CD14-positive monocyte (primary cell): ENCODE data around the gene NSUN7. TPM values are rescaled to one million over a fixed set of nuclear protein-coding genes. Genes with fewer than 3 reads are reported as not detected.

Experiments
- DNase-seq, 3 donors: peaks; one replicate each; pipeline ENCODE4 v3.0.0-alpha.2; 2011 to 2022
- H2AFZ ChIP-seq: 2 replicates; pipeline ENCODE4 v1.6.0; 2012; ENCODE audit warnings: mild to moderate bottlenecking, low read depth, low read length, inconsistent platforms; ENCODE audit not compliant: insufficient read depth, poor library complexity, severe bottlenecking
- H3K27ac ChIP-seq, 2 donors: 1 replicate in 1 of 2; 2 replicates in 1 of 2; pipeline ENCODE4 v1.5.1; 2012 to 2013; ENCODE audit warnings: low read length in 2 of 2, control low read depth in 1 of 2, inconsistent platforms in 1 of 2, low read depth in 1 of 2, mild to moderate bottlenecking in 1 of 2
- H3K27me3 ChIP-seq, 2 donors: one replicate each; pipeline versions ENCODE4 v1.6.0 to v1.6.1; 2011 to 2013; ENCODE audit warnings: low read length in 2 of 2; ENCODE audit not compliant: control insufficient read depth in 2 of 2, insufficient read depth in 2 of 2
- H3K36me3 ChIP-seq, 2 donors: replicated peaks in 1 of 2; 1 replicate in 1 of 2; 2 replicates in 1 of 2; pipeline versions ENCODE4 v1.5.1 to v1.6.1; 2012 to 2013; ENCODE audit warnings: low read length in 2 of 2, control low read depth in 1 of 2, inconsistent platforms in 1 of 2, mild to moderate bottlenecking in 1 of 2; ENCODE audit not compliant: insufficient read depth in 2 of 2, control insufficient read depth in 1 of 2
- H3K4me1 ChIP-seq, 2 donors: 1 replicate in 1 of 2; 2 replicates in 1 of 2; pipeline versions ENCODE4 v1.5.1 to v1.6.1; 2012 to 2013; ENCODE audit warnings: low read length in 2 of 2, control low read depth in 1 of 2, inconsistent platforms in 1 of 2, mild to moderate bottlenecking in 1 of 2, moderate library complexity in 1 of 2; ENCODE audit not compliant: insufficient read depth in 2 of 2, control insufficient read depth in 1 of 2
- H3K4me2 ChIP-seq: replicated peaks from 2 replicates; pipeline ENCODE3; 2012; ENCODE audit warnings: low read length, moderate library complexity, mild to moderate bottlenecking; ENCODE audit not compliant: poor library complexity, severe bottlenecking; ENCODE audit errors: extremely low read depth
- H3K4me3 ChIP-seq, 3 experiments: fragments of 200-600 bp in 1 of 3; sonication (generic) in 1 of 3; replicated peaks in 1 of 3; 1 replicate in 2 of 3; 2 replicates in 1 of 3; pipeline ENCODE4 v1.5.1; 2011 to 2013; ENCODE audit warnings: low read length in 3 of 3, mild to moderate bottlenecking in 3 of 3, control low read depth in 2 of 3, low read depth in 2 of 3, inconsistent platforms in 1 of 3, moderate library complexity in 1 of 3
- H3K79me2 ChIP-seq: 2 replicates; pipeline ENCODE4 v1.6.0; 2012; ENCODE audit warnings: mild to moderate bottlenecking, control low read depth, inconsistent platforms, low read length, moderate library complexity; ENCODE audit not compliant: insufficient read depth
- H3K9ac ChIP-seq: 2 replicates; pipeline ENCODE4 v1.6.0; 2017; ENCODE audit warnings: low read length, mild to moderate bottlenecking; ENCODE audit not compliant: insufficient read depth, poor library complexity, severe bottlenecking
- H3K9me3 ChIP-seq, 2 donors: replicated peaks in 1 of 2; 1 replicate in 1 of 2; 2 replicates in 1 of 2; pipeline versions ENCODE4 v1.5.1 to v1.6.1; 2012 to 2013; ENCODE audit warnings: low read length in 2 of 2, control low read depth in 1 of 2; ENCODE audit not compliant: control insufficient read depth in 1 of 2, insufficient read depth in 1 of 2
- H4K20me1 ChIP-seq: 2 replicates; pipeline ENCODE4 v1.6.0; 2012; ENCODE audit warnings: mild to moderate bottlenecking, low read length, control low read depth, moderate library complexity; ENCODE audit not compliant: insufficient read depth
- H3K27ac Mint-ChIP-seq, 7 donors: one replicate each; pipeline ENCODE4 v1.8.0; 2020; ENCODE audit warnings: mild to moderate bottlenecking in 7 of 7, mixed read lengths in 7 of 7, moderate library complexity in 6 of 7, inconsistent platforms in 2 of 7
- H3K27me3 Mint-ChIP-seq, 3 donors: one replicate each; pipeline ENCODE4 v1.8.0; 2021 to 2022; ENCODE audit warnings: low read depth in 3 of 3, mild to moderate bottlenecking in 3 of 3, mixed read lengths in 3 of 3, moderate library complexity in 3 of 3, inconsistent platforms in 1 of 3
- H3K36me3 Mint-ChIP-seq, 2 donors: one replicate each; pipeline ENCODE4 v1.8.0; 2020; ENCODE audit warnings: mixed read lengths in 2 of 2, inconsistent platforms in 1 of 2, mild to moderate bottlenecking in 1 of 2
- H3K4me1 Mint-ChIP-seq: one replicate; pipeline ENCODE4 v1.8.0; 2020; ENCODE audit warnings: mild to moderate bottlenecking, mixed read lengths
- H3K4me3 Mint-ChIP-seq, 2 donors: one replicate each; pipeline ENCODE4 v1.8.0; 2020; ENCODE audit warnings: mild to moderate bottlenecking in 2 of 2, mixed read lengths in 2 of 2, moderate library complexity in 1 of 2
- H3K9me3 Mint-ChIP-seq, 7 donors: one replicate each; pipeline ENCODE4 v1.8.0; 2020 to 2022; ENCODE audit warnings: mixed read lengths in 7 of 7, mild to moderate bottlenecking in 6 of 7, moderate library complexity in 6 of 7, inconsistent platforms in 2 of 7
- CTCF ChIP-seq: fragments of 200-600 bp; IDR thresholded peaks from one replicate; pipeline ENCODE4 v1.8.0; 2022; ENCODE audit warnings: antibody characterized with exemption, mild to moderate bottlenecking
- WGBS: methylation state at CpG from one replicate; pipeline ENCODE4 v1.1.5; 2013; ENCODE audit warnings: missing lambda C conversion rate; ENCODE audit not compliant: insufficient coverage; 5-methylcytosine and 5-hydroxymethylcytosine counted together
- intact Hi-C, 2 donors: fragments of 100-400 bp; cut with micrococcal nuclease; formaldehyde crosslinking; loops; one replicate each; pipeline versions ENCODE4 v1.15.0 to v1.15.1; 2023
- polyA plus RNA-seq, 3 donors: library from polyadenylated mRNA; depleted of rRNA in 1 of 3; unstranded in 2 of 3; stranded (reverse) in 1 of 3; fragments of 300-500 nt in 2 of 3; fragments of >200 nt in 1 of 3; fragmentation: Illumina TruSeq in 2 of 3; gene quantifications; 1 replicate in 2 of 3; 2 replicates in 1 of 3; pipeline ENCODE4 v1.2.3, GENCODE V29; 2012 to 2021

NSUN7 gene
- polyA plus RNA-seq, 3 donors: 0.21 to 0.62 (median 0.57) TPM

GRCh38 chr4:40720916-40721315 is 28.8 kb upstream of the NSUN7 start:
- H4K20me1 ChIP-seq: no peaks in the 10 kb centered on the region
- peak overlapping the region in 1 of 7 donors; percentile 83 for H3K27ac Mint-ChIP-seq
- H3K4me1 ChIP-seq: peaks cover 47 to 58% of the 10 kb centered on the region in 2 donors
- H3K27me3 ChIP-seq: no peaks in the 10 kb centered on the region
- no peak overlapping the region for H3K4me3 Mint-ChIP-seq
- no peaks in the 10 kb centered on the region for H3K36me3 Mint-ChIP-seq
- no peak for TF ChIP-seq CTCF
- H3K9me3 ChIP-seq: no peaks in the 10 kb centered on the region
- no peaks in the 10 kb centered on the region for H3K36me3 ChIP-seq
- H2AFZ ChIP-seq: no peak overlapping the region
- intact Hi-C loops: loop anchor here in 1 of 2 donors (5.0 to 10.0 kb wide), 5 partner anchors 34 to 666 kb away; partner anchors contain the start of gene N4BP2
- H3K4me3 ChIP-seq: no peak overlapping the region
- H3K9ac ChIP-seq: no peak overlapping the region
- DNase-seq: peak; percentile 55 to 85 (median 74)
- H3K9me3 Mint-ChIP-seq: no peaks in the 10 kb centered on the region
- H3K27me3 Mint-ChIP-seq: peaks cover 0 to 3% (median 0%) of the 10 kb centered on the region in 3 donors
- 0% methylated on average over 1 of the region's 3 CpGs for WGBS
- peaks cover 23% of the 10 kb centered on the region for H3K4me1 Mint-ChIP-seq
- no peaks in the 10 kb centered on the region for H3K79me2 ChIP-seq
- peak overlapping the region; percentile 24 for H3K4me2 ChIP-seq
- H3K27ac ChIP-seq: peak overlapping the region; percentile 69 to 89

- peaks cover 15% of the 10 kb centered on the region for H3K4me1 Mint-ChIP-seq
- Histone ChIP-seq H4K20me1 (no peaks in the 10 kb centered on the region), H3K4me2 (peak overlapping the region; percentile 11), H3K9me3 (no peaks in the 10 kb centered on the region), H3K36me3 (no peaks in the 10 kb centered on the region), H3K4me1 (peaks cover 47 to 58% of the 10 kb centered on the region in 2 donors), H3K4me3 (no peak overlapping the region), H3K27ac (peak overlapping the region; percentile 69 to 89), H3K9ac (no peak overlapping the region), H2AFZ (no peak overlapping the region), H3K27me3 (no peaks in the 10 kb centered on the region), H3K79me2 (no peaks in the 10 kb centered on the region)
- 64% methylated on average over 5 of the region's 5 CpGs for WGBS
- no peaks in the 10 kb centered on the region for H3K36me3 Mint-ChIP-seq
- TF ChIP-seq CTCF: no peak
- peak; percentile 68 to 92 (median 86) for DNase-seq
- intact Hi-C loops: loop anchor here in 1 of 2 donors (5.0 to 10.0 kb wide), 5 partner anchors 34 to 667 kb away; partner anchors contain the start of gene N4BP2
- no peaks in the 10 kb centered on the region for H3K9me3 Mint-ChIP-seq
- no peak overlapping the region for H3K4me3 Mint-ChIP-seq
- peaks cover 0 to 3% (median 0%) of the 10 kb centered on the region in 3 donors for H3K27me3 Mint-ChIP-seq
- H3K27ac Mint-ChIP-seq: no peak overlapping the region
Measured at GRCh38 chr4:40721730-40722171, 28.0 kb upstream of the NSUN7 start.
